ENCODE data around the gene MDFI.
A peak's percentile ranks its signal among the peaks of the same experiment; 100 is the strongest.

Gene MDFI

GRCh38 chr6:41599852-41600445 is 38.3 kb upstream of the MDFI start:
- no peak for TF ChIP-seq CTCF (IDR thresholded peaks at IDR 0.05)
- Mint-ChIP-seq H3K27ac (no peak overlapping the region), H3K4me3 (no peak overlapping the region), H3K9me3 (no peaks in the 10 kb centered on the region), H3K4me1 (peaks cover 40% of the 10 kb centered on the region), H3K27me3 (ENCODE audit: low read depth, poor library complexity) (peaks cover 16% of the 10 kb centered on the region), H3K36me3 (ENCODE audit: low read depth) (peaks cover 22% of the 10 kb centered on the region)
- DNase-seq: no peak

- no peak for TF ChIP-seq CTCF (IDR thresholded peaks at IDR 0.05)
- Mint-ChIP-seq H3K4me3 (no peak overlapping the region), H3K27ac (peak overlapping the region; percentile 39), H3K9me3 (no peaks in the 10 kb centered on the region), H3K36me3 (ENCODE audit: low read depth) (peaks cover 18% of the 10 kb centered on the region), H3K4me1 (peaks cover 40% of the 10 kb centered on the region), H3K27me3 (ENCODE audit: low read depth, poor library complexity) (peaks cover 17% of the 10 kb centered on the region)
- no peak for DNase-seq
Observed at GRCh38 chr6:41600499-41601247, 37.6 kb upstream of the MDFI start.

- Mint-ChIP-seq H3K36me3 (ENCODE audit: low read depth) (peaks cover 17% of the 10 kb centered on the region), H3K27ac (no peak overlapping the region), H3K4me1 (peaks cover 40% of the 10 kb centered on the region), H3K4me3 (no peak overlapping the region), H3K9me3 (no peaks in the 10 kb centered on the region), H3K27me3 (ENCODE audit: low read depth, poor library complexity) (peaks cover 22% of the 10 kb centered on the region)
- no peak for DNase-seq
- no peak for TF ChIP-seq CTCF (IDR thresholded peaks at IDR 0.05)
Observed at GRCh38 chr6:41601248-41601549, 37.1 kb upstream of the MDFI start.

GRCh38 chr6:41602422-41602743 is 35.9 kb upstream of the MDFI start:
- no peak for DNase-seq
- peaks cover 32% of the 10 kb centered on the region for H3K4me1 Mint-ChIP-seq
- peaks cover 8% of the 10 kb centered on the region for H3K36me3 Mint-ChIP-seq (ENCODE audit: low read depth)

GRCh38 chr6:41602864-41603608 is 35.2 kb upstream of the MDFI start:
- Mint-ChIP-seq H3K9me3 (no peaks in the 10 kb centered on the region), H3K4me1 (peaks cover 32% of the 10 kb centered on the region), H3K4me3 (peak overlapping the region; percentile 70), H3K27me3 (ENCODE audit: low read depth, poor library complexity) (peaks cover 21% of the 10 kb centered on the region), H3K36me3 (ENCODE audit: low read depth) (peaks cover 8% of the 10 kb centered on the region), H3K27ac (no peak overlapping the region)
- peak; percentile 82 for DNase-seq
- TF ChIP-seq CTCF (IDR thresholded peaks at IDR 0.05): peak; percentile 84

More at GRCh38 chr6:41602422-41602743, 35.9 kb upstream of the MDFI start:
- TF ChIP-seq CTCF (IDR thresholded peaks at IDR 0.05): no peak
- Mint-ChIP-seq H3K4me3 (no peak overlapping the region), H3K27me3 (ENCODE audit: low read depth, poor library complexity) (peaks cover 17% of the 10 kb centered on the region), H3K9me3 (no peaks in the 10 kb centered on the region), H3K27ac (no peak overlapping the region)

Data from nephron progenitor cell (in vitro differentiated cells).